GM18858 (cell line): ENCODE data around the gene TMEM220.
A peak's percentile ranks its signal among the peaks of the same experiment; 100 is the strongest.

Experiments
- ATAC-seq: cut with Tn5 transposase; IDR thresholded peaks from one replicate; pipeline ENCODE4 v1.9.1; 2021; ENCODE audit not compliant: unreplicated experiment

Gene TMEM220

GRCh38 chr17:10729334-10730193 lies at the start of gene TMEM220:
Gene TMEM220, minus strand, starts transcription at chr17:10730023. Its CDS starts 172 bp downstream, at chr17:10729851.
- ATAC-seq: peak; percentile 67

GRCh38 chr17:10779609-10780008 lies 49.8 kb upstream of the TMEM220 start:
- no peak for ATAC-seq

- ATAC-seq: no peak
These were observed 48.1 kb upstream of the TMEM220 start for GRCh38 chr17:10777890-10778289.

- ATAC-seq: no peak
These were observed 47.4 kb upstream of the TMEM220 start for GRCh38 chr17:10777131-10777807.

GRCh38 chr17:10776381-10776780 lies 46.6 kb upstream of the TMEM220 start:
- no peak for ATAC-seq

- ATAC-seq: no peak
These were observed 46.0 kb upstream of the TMEM220 start for GRCh38 chr17:10775740-10776356.

GRCh38 chr17:10775058-10775457 lies 45.2 kb upstream of the TMEM220 start:
- ATAC-seq: no peak

- no peak for ATAC-seq
These were observed 43.6 kb upstream of the TMEM220 start for GRCh38 chr17:10773391-10773790.

- no peak for ATAC-seq
These were observed 42.9 kb upstream of the TMEM220 start for GRCh38 chr17:10772425-10773380.

- ATAC-seq: no peak
These were observed 41.3 kb upstream of the TMEM220 start for GRCh38 chr17:10771148-10771547.

GRCh38 chr17:10769840-10770239 lies 40.0 kb upstream of the TMEM220 start:
- no peak for ATAC-seq

- ATAC-seq: no peak
These were observed 39.0 kb upstream of the TMEM220 start for GRCh38 chr17:10768750-10769251.

GRCh38 chr17:10767232-10767631 lies 37.4 kb upstream of the TMEM220 start:
- ATAC-seq: no peak

GRCh38 chr17:10762037-10762436 lies 32.2 kb upstream of the TMEM220 start:
- no peak for ATAC-seq

- no peak for ATAC-seq
These were observed 31.5 kb upstream of the TMEM220 start for GRCh38 chr17:10761281-10761680.

- ATAC-seq: no peak
These were observed 28.2 kb upstream of the TMEM220 start for GRCh38 chr17:10758062-10758461.

- ATAC-seq: no peak
These were observed 27.8 kb upstream of the TMEM220 start for GRCh38 chr17:10757647-10758046.

- no peak for ATAC-seq
These were observed 27.2 kb upstream of the TMEM220 start for GRCh38 chr17:10757067-10757466.

- ATAC-seq: no peak
These were observed 26.8 kb upstream of the TMEM220 start for GRCh38 chr17:10756619-10757018.

- no peak for ATAC-seq
These were observed 26.4 kb upstream of the TMEM220 start for GRCh38 chr17:10756185-10756584.
